Astrocyte of the cerebellum (primary cell): ENCODE data around the gene POLD1.
"Not testable (repeated sequence)": the region's sequence is repeated elsewhere in the genome, so short reads cannot be mapped to it uniquely, and the experiment has no call there.

Experiments
- DNase-seq: peaks from one replicate; pipeline ENCODE4 v3.0.0-alpha.2; 2011; ENCODE audit warnings: low read depth
- H3K4me3 ChIP-seq: 2 replicates; pipeline ENCODE4 v1.5.1; 2011; ENCODE audit warnings: mild to moderate bottlenecking, low read depth, low read length, moderate library complexity
- in situ Hi-C: cut with HindIII; loops from 2 replicates; pipeline ENCODE4 v1.10.0; 2017; ENCODE audit warnings: low sequenced_read_pairs
- TF ChIP-seq, protein P1 (sequence below): IDR thresholded peaks from 2 replicates; pipeline ENCODE4 v1.5.1; 2012; ENCODE audit warnings: low read length, low read depth, moderate library complexity, mild to moderate bottlenecking; ENCODE audit errors: missing control alignments

The POLD1 gene

GRCh38 chr19:50383852-50384684 is at the start of gene POLD1:
Gene POLD1, plus strand, starts transcription at chr19:50384347. Its CDS starts 14,505 bp downstream, at chr19:50398852.
- peak within 1 kb of the TSS; percentile 66 for H3K4me3 ChIP-seq
- in situ Hi-C loops = no loop called here
- TF ChIP-seq, protein P1, sequence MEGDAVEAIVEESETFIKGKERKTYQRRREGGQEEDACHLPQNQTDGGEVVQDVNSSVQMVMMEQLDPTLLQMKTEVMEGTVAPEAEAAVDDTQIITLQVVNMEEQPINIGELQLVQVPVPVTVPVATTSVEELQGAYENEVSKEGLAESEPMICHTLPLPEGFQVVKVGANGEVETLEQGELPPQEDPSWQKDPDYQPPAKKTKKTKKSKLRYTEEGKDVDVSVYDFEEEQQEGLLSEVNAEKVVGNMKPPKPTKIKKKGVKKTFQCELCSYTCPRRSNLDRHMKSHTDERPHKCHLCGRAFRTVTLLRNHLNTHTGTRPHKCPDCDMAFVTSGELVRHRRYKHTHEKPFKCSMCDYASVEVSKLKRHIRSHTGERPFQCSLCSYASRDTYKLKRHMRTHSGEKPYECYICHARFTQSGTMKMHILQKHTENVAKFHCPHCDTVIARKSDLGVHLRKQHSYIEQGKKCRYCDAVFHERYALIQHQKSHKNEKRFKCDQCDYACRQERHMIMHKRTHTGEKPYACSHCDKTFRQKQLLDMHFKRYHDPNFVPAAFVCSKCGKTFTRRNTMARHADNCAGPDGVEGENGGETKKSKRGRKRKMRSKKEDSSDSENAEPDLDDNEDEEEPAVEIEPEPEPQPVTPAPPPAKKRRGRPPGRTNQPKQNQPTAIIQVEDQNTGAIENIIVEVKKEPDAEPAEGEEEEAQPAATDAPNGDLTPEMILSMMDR = no peak
- DNase-seq = peak; percentile 89

DNA sequence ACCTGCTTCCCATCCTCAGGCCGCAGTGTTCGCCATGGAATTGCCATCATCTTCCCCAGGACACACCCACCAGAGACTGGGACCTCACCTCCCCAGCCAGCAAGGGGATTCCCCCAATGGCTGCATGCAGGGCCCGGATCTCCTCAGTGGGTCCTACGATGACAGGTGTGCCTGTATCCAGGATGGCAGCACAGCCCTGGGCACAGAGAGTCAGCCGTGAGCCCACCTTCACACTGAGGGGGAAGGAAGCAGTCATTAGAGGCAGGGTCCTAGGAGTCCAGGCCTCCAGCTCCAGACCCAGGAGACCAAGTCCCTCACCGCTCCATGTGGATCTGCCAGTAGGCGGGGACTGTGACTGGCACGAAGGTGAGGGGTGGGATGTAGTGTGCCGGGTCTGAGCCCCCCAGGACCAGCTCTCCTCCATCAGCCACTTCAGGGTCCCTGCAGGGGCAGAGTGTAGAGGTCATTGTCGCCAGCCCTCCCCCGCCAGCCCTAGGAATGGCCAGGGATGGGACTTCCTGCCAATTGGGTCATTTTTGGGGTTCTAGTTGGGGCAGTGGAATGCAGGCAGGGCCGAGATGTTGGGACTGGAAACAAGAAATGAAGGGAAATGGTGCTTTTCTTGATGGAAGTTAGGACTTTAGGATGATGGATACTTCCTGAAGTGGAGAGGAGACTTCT is 49.3 kb upstream of the POLD1 start:
- TF ChIP-seq, protein P1 = no peak
- no peak overlapping the region for H3K4me3 ChIP-seq
- DNase-seq = no peak
- in situ Hi-C loops = no loop called here

GRCh38 chr19:50337031-50337430 is 47.1 kb upstream of the POLD1 start:
- in situ Hi-C loops, H3K4me3 ChIP-seq, DNase-seq: not testable (repeated sequence)

DNA sequence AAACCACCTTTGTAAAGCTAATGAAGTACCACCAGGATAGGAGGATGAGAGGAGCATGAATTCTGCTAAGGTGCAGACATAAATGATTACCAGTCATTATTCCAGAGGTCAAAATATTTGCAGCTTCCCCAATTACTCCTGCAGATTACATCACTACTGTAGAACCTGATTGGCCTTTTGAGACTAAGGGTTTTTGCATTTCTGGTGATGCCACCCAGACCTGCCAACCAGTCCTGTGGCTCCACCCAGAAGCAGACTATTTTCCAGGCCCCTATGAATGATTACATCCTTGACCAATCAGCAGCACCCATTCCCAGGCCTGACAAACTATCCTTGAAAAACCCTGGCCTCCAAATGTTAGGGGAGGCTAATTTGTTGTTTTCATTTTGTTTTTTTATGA is 43.8 kb upstream of the POLD1 start:
- TF ChIP-seq, protein P1 = no peak
- no peak overlapping the region for H3K4me3 ChIP-seq
- in situ Hi-C loops = no loop called here
- DNase-seq = no peak

DNA sequence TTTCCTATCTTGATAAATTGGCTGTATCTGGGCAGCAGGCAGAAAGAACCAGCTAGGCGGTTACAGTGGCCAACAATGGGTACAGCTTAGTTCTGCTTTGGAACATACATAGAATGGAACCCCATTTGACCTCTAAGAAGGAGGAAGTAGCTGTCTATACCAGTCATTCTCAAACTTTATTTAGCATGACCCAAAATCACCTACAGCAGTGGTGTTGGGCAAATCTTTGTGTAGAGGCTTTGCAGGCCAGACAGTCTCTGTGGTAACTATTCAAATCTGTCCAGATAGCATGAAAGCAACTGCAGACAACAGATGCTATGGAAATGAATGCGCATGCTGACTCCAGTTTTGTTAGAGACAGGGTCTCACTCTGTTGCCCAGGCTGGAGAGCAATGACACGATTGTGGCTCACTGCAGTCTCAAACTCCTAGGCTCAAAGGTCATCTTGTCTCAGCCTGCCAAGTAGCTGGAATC is 43.0 kb upstream of the POLD1 start:
- in situ Hi-C loops = no loop called here
- TF ChIP-seq, protein P1 = no peak
- no peak for DNase-seq
- H3K4me3 ChIP-seq = no peak overlapping the region

DNA sequence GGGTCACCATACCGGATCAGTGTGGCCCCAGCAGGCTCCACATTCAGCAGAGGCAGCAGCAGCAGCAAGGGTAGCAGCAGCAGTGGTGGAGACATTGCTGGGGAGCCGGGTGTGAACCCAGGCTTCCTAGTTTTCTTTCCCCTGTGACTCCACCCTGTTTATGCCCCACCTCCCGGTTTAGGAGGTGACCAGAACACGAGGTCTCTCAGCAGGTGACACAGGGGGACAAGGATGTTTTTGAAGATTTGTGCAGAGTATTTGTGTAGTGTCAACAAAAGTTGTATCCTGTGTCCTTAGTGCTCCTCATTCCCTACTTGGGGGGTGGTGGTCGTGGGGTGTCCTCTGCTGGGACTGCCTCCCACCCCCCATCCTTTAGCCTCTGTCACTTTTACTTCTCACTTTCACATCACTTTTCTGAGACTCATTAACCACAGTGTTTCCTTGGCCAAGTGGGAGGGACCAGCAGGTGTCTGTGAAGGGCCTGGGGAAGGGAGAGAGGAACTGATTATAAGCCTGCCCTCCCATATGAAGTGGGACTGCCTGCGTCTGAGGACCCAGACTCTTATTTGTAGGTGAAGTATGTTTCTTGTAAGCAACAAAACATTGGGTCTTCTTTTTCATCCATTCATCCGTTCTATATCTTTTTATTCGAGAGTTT is 39.4 kb upstream of the POLD1 start:
- TF ChIP-seq, protein P1 = no peak
- DNase-seq = no peak
- in situ Hi-C loops = no loop called here
- H3K4me3 ChIP-seq = no peak overlapping the region

DNA sequence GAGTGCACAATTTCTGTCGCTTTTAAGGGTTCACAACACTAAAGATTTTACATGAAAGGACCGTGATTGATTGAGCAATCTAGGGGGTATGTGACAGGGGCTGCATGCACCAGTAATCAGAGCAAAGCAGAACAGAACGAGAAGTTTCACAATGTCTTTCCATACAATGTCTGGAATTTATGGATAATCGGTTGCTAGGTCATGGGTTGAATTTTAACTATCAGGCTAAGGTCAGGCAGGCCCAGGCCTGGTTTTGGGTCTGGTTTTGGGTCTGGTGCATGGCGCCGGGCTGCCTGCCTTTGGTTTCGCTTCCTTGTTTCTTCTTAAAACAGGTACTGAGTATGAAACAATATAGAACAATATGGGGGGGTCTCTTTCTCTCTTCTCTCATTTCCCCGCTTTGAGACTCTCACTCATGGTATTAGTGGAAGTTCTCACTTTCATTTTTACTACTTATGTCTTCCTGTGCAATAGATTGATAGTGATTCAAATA is 37.0 kb upstream of the POLD1 start:
- in situ Hi-C loops, H3K4me3 ChIP-seq, DNase-seq: not testable (repeated sequence)
